OCI-LY1 (cell line): ENCODE results near the gene SEMA3C.

Source experiments
- EZH2 ChIP-seq: fragments of 200-600 bp; sonication (generic), shearing (Covaris generic); IDR thresholded peaks from 2 replicates; pipeline ENCODE4 v1.8.0; 2017; ENCODE audit warnings: borderline replicate concordance, mixed run types, mild to moderate bottlenecking, antibody characterized with exemption, low read length, moderate library complexity, mixed read lengths
- TF ChIP-seq, protein P1 (sequence below): fragments of 200-600 bp; sonication (generic), shearing (Covaris generic); IDR thresholded peaks from 2 replicates; pipeline ENCODE4 v1.5.1; 2017; ENCODE audit warnings: mild to moderate bottlenecking, antibody characterized with exemption, low read length, moderate library complexity, mixed read lengths

DNA sequence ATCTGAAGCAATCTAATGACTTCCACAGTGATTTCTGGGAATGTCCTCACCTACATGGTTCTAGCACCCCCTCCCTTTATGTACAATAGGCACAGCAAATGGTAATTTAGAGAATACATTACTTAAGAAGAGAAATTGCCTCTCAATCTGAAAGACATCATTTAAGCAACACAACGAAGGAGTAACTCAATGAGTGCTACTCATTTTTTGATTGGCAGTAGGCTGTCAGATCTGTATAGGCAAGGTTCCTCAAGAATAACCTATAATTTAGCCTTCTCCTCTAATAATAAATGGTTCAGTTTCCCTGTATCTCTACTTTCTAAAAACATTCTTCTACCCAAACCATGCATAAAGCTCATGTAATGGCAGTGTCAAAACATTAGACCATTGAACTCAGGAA, 30.6 kb upstream of the SEMA3C start:
- TF ChIP-seq, protein P1, sequence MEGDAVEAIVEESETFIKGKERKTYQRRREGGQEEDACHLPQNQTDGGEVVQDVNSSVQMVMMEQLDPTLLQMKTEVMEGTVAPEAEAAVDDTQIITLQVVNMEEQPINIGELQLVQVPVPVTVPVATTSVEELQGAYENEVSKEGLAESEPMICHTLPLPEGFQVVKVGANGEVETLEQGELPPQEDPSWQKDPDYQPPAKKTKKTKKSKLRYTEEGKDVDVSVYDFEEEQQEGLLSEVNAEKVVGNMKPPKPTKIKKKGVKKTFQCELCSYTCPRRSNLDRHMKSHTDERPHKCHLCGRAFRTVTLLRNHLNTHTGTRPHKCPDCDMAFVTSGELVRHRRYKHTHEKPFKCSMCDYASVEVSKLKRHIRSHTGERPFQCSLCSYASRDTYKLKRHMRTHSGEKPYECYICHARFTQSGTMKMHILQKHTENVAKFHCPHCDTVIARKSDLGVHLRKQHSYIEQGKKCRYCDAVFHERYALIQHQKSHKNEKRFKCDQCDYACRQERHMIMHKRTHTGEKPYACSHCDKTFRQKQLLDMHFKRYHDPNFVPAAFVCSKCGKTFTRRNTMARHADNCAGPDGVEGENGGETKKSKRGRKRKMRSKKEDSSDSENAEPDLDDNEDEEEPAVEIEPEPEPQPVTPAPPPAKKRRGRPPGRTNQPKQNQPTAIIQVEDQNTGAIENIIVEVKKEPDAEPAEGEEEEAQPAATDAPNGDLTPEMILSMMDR, result no peak
- TF ChIP-seq EZH2, result no peak
